HG03097 (cell line): ENCODE results near the gene GHITM.
"Not testable (repeated sequence)": the region's sequence is repeated elsewhere in the genome, so short reads cannot be mapped to it uniquely, and the experiment has no call there.

ENCODE experiments used
- ATAC-seq: cut with Tn5 transposase; IDR thresholded peaks from one replicate; pipeline ENCODE4 v1.9.1; 2021; ENCODE audit not compliant: unreplicated experiment, low FRiP score

The GHITM gene

DNA sequence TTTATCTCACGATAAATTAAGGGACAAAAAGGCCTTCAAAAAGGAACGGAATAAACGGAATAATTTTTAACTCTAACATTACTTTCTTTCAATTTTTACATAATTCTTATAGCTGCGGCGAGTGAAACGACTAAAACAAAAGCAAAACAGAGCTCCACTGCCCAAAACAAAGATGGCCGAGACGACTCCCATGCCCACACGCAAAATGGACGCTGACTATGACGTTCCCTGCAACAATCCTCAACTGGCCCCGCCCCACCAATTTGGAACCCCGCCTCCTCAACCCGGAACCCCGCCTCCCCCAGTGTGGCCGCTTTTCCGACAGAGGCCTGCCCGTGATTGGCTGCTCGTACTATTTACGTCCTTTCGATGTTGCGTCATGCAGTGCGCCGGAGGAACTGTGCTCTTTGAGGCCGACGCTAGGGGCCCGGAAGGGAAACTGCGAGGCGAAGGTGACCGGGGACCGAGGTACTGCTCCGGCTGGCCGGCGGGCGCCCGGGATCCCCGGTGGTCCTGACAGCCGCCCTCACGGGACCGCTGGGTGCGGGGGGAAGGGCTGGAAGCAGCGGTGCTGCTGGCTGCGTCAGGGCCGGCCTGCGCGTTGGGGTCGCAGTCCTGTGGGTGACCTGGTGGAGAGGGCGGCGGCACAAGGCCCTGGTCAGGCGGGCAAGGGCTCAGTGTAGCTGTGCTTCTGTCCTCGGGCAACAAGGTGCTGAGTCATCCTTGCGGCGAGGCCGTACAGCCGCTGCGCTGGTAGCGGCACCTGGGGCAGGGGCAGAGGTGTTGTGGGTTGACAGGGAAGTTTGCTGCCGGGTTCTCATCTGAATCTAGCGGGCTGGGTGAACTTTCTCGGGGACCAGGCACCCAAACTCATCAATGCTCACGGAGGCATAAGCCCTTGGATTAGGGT is at the start of gene GHITM:
TSS of gene GHITM (plus strand) at position 384 of the 910 bp plus-strand sequence. CDS start 1,992 bp downstream, outside the sequence.
- ATAC-seq: peak; percentile 99

GRCh38 chr10:84095811-84096497 is 43.4 kb upstream of the GHITM start:
- no peak for ATAC-seq

DNA sequence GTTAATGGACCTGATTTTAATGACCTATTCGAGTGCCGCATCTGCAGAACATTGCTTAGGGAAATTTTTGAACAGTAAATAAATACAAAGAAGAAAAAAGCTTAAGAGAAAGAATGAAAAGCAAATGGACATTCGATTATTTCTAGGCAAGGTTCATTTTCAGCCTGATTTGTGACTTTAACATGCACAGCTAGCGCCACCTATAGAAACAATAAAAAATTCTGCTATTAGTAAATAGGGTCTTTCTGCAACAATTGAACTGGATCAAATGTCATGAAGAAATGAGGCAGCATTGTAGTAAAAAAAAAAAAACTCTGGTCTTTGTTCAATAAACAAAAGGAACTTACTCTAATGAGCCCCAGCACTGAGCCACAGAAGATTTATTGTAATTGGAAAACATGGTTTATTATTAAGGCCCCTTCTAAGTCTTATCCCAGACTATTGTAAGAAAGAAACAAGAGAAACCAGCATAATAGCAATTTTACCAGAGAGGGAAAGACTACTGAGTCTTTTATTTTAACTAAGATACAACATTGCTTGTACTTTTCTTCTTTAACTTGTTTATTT is 41.4 kb upstream of the GHITM start:
- ATAC-seq: no peak

DNA sequence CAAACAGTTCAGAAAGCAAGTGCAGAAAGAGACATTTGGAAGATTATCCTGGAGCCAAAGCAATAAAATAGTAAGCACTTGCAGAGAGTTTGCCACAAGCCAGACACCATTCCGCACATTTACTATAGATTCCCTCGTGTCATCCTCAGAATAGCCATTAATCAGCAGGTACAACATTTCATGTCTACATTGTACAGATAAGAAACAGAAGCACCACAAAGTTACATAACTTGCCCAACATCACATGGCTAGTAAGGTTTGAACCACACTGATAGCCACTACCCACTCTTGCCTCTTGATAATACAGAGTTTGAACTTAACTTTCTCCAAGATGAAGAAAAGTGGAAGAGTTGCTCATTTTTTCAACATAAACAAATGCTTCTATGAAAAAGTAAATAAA is 40.6 kb upstream of the GHITM start:
- ATAC-seq: no peak

GRCh38 chr10:84101042-84101441 is 38.3 kb upstream of the GHITM start:
- no peak for ATAC-seq

- no peak for ATAC-seq
Measured at GRCh38 chr10:84108797-84109196, 30.5 kb upstream of the GHITM start.

DNA sequence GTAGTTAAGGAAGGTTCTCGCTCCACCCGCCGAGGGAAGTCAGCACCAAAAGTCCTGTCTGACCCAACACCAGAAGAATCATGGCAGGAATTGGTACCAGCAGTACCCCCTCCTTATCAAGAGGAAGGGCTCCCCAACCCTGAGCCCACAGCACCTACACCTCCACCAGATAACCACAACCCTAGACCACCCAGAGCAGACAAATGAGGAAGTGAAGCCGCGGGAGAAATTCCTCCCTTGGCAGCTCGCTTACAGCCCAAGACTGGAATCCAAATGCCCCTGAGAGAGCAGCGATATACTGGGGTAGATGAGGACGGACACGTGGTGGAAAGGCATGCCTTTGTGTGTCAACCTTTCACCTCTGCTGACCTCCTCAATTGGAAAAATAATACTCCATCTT is 29.5 kb upstream of the GHITM start:
- not testable (repeated sequence) for ATAC-seq

GRCh38 chr10:84113468-84113867 is 25.8 kb upstream of the GHITM start:
- ATAC-seq: not testable (repeated sequence)

DNA sequence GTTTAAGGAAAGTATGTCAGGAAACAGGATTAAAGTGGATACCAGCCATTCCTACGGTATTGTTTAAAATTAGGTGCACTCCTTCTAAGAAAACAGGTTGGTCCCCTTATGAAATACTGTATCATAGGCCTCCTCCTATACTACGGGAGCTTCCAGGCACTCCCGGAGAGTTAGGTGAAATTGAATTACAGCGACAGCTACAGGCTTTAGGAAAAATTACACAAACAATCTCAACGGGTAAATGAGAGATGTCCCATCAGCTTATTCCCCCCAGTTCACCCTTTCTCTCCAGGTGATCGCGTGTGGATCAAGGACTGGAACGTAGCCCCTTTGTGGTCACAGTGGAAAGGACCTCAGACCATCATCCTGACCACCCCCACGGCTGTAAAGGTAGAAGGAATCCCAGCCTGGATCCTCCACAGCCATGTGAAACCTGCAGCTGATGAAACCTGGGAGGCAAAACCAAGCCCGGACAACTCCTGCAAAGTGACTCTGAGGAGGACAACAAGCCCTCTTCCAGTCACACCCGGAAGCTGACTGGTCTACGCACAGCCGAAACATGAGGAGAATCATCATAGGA is 25.1 kb upstream of the GHITM start:
- ATAC-seq: no peak

DNA sequence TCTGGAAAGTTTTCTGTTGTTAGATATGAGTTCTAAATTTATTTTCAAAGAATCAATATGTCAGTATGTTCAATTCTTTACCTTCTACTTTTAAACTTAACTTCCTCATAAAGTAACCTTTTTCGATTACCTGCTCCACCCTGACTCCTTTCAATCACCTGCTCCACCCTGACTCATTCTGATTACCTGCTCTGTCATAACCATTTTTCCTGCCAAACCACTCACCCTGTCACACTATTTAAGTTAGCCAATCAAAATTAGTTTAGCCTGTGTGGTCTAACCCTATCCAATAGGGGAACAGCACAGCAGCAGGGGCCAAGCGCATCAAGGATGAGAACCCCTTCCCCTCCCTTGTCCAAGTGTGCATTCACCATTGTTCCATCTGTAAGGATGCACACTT is 22.1 kb upstream of the GHITM start:
- not testable (repeated sequence) for ATAC-seq

- ATAC-seq: no peak
Measured at GRCh38 chr10:84117686-84118394, 21.5 kb upstream of the GHITM start.

DNA sequence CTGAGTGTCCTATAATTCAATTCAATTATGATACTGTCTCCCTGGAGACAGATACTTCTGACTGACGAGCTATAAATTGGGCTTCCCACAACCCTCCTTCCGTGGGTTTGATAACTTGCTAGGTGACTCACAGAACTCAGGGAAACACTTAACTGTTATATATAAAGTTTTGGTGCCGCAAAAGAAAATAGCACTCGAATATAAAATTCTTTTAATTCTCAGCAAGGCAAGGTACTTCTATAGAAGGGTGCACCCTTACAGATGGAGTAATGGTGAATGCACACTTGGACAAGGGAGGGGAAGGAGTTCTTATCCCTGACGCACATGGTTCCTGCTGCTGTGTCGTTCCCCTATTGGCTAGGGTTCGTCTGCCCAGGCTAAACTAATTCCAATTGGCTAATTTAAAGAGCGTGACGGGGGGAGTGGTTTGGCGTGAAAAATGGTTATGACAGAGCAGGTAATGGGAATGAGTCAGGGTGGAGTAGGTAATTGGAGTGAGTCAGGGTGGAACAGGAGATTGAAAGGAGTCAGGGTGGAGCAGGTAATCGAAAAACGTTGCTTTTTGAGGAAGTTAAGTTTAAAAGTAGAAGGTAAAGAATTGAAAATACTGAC is 20.8 kb upstream of the GHITM start:
- ATAC-seq: no peak

GRCh38 chr10:84123362-84123761 is 15.9 kb upstream of the GHITM start:
- ATAC-seq: no peak

DNA sequence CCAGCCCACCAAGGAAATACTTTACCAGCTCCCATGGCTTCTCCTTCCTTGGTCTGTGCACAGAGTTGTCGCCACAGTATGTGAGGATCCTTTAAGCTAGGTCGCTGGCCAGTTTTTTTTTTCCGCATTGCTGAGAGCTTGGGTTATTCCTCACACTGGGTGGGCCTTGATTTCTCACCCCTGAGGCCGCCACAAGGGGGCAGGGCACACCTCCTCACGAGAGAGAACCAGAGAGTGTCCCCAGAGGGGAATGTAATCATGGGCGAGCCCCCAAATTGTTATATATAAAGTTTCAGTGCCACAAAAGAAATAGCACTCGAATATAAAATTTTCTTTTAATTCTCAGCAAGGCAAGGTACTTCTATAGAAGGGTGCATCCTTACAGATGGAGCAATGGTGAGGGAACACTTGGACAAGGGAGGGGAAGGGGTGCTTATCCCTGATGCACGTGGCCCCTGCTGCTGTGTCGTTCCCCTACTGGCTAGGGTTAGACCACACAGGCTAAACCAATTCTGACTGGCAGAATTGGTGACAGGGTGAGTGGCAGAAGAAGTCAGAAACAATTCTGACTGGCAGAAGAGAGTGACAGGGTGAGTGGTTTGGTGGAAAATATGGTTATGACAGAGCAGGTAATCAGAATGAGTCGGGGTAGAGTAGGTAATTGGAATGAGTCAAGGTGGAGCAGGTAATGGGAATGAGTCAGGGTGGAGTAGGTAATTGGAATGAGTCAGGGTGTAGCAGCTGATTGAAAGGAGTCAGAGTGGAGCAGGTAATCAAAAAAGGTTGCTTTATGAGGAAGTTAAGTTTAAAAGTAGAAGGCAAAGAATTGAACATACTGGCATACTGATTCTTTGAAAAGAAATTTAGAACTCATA is 13.2 kb upstream of the GHITM start:
- not testable (repeated sequence) for ATAC-seq

- no peak for ATAC-seq
Measured at GRCh38 chr10:84126785-84127167, 12.5 kb upstream of the GHITM start.

DNA sequence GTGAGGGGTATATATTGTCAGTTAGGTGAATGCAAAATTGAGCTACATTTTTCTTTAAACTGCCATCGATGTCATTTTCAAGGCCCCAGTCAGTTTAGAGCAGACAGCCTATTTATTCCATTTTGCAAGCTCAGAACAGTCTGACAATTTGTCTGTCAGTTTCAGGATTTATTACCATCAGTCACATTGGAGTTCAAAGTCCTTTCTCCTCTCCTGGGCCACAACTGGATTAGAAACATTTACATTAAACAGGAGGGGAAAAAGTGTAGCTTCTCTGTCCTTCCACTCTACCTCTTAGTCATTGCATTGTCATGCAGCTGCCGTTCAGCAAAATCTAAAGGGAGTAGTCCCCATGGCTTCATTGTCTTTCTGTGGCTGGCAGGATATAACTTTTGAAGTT is 3.5 kb upstream of the GHITM start:
- ATAC-seq: no peak

GRCh38 chr10:84137811-84138210 is 1.5 kb upstream of the GHITM start:
- ATAC-seq: no peak

- ATAC-seq: no peak
Measured at GRCh38 chr10:84138478-84139125, 707 bp upstream of the GHITM start.

DNA sequence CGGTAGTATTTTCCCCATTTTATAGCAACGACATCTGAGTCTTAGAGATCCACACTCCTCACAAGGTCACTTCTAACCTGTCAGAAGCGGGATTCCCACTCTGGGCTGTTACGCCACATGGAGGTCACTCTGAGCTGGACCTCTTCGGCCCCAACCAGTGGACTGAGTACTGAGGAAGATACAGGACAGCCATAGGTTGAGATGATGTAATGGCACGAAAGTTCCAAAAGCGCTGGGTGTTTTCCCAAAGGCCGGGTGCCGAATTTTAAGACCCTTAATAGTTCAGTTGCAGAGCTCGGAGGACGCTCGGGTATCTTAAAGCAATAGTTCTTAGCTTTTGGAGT is 699 bp downstream of the GHITM start:
- ATAC-seq: no peak
